ENCODE results near the gene MFAP2. TPM values are rescaled to one million over a fixed set of nuclear protein-coding genes. Genes with fewer than 3 reads are reported as not detected.
A peak's percentile ranks its signal among the peaks of the same experiment; 100 is the strongest.
"Not testable (repeated sequence)": the region's sequence is repeated elsewhere in the genome, so short reads cannot be mapped to it uniquely, and the experiment has no call there.

MFAP2 gene
- total and polyA plus RNA-seq, 4 donors: 18.1 to 168 (median 81.3) TPM

- WGBS (ENCODE audit: insufficient coverage): 100% methylated on average over 1 of the region's 3 CpGs
- H3K27ac ChIP-seq (ENCODE audit: low read depth, low read length): no peak overlapping the region
- H3K9me3 ChIP-seq (ENCODE audit: control insufficient read depth, insufficient read depth, low read length): no peaks in the 10 kb centered on the region
- H3K4me3 ChIP-seq (ENCODE audit: low read depth, low read length): no peak overlapping the region
- H3K36me3 ChIP-seq (ENCODE audit: control insufficient read depth, insufficient read depth, low read length): peaks cover 82% of the 10 kb centered on the region
- no peak for DNase-seq (ENCODE audit: low read depth in 4 of 6, low spot score in 6 of 6)
- H3K4me1 ChIP-seq (ENCODE audit: control insufficient read depth, insufficient read depth, low read length): peaks cover 33% of the 10 kb centered on the region
- no peaks in the 10 kb centered on the region for H3K27me3 ChIP-seq (ENCODE audit: control insufficient read depth, insufficient read depth, low read length)
These were observed 12.0 kb downstream of the MFAP2 start for GRCh38 chr1:16968372-16968771.

GRCh38 chr1:16967962-16968361 is 12.5 kb downstream of the MFAP2 start:
- Histone ChIP-seq H3K4me1 (ENCODE audit: control insufficient read depth, insufficient read depth, low read length) (peaks cover 36% of the 10 kb centered on the region), H3K36me3 (ENCODE audit: control insufficient read depth, insufficient read depth, low read length) (peaks cover 83% of the 10 kb centered on the region), H3K27ac (ENCODE audit: low read depth, low read length) (no peak overlapping the region), H3K27me3 (ENCODE audit: control insufficient read depth, insufficient read depth, low read length) (no peaks in the 10 kb centered on the region), H3K4me3 (ENCODE audit: low read depth, low read length) (no peak overlapping the region), H3K9me3 (ENCODE audit: control insufficient read depth, insufficient read depth, low read length) (no peaks in the 10 kb centered on the region)
- no peak for DNase-seq (ENCODE audit: low read depth in 4 of 6, low spot score in 6 of 6)
- 98% methylated on average over 21 of the region's 21 CpGs for WGBS (ENCODE audit: insufficient coverage)

DNA sequence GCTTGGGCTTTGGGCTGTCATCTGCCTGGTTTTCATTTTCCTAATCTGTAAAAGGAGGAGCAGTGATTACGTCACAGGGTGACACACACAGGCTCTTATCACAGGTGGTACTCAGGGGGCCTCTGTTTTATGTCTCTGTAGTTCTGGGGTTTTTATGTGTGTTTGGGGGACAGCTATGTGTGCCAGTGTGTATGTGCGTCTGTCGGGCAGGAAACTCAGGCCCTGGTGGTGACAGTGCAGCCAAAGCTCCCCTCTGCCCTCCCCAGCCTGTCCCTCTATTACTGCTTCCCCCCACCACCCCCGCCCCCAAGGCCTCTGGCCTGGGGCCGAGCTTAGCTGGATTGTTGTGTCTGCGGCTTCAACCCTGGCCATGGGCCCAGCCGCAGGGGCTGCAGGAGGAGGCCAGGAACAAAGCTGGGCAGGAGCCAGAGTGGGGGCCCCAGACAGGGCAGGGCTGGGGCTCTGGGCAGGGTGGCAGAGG is 13.3 kb downstream of the MFAP2 start:
- Histone ChIP-seq H3K36me3 (ENCODE audit: control insufficient read depth, insufficient read depth, low read length) (peaks cover 78% of the 10 kb centered on the region), H3K4me1 (ENCODE audit: control insufficient read depth, insufficient read depth, low read length) (peaks cover 33% of the 10 kb centered on the region), H3K4me3 (ENCODE audit: low read depth, low read length) (no peak overlapping the region), H3K27ac (ENCODE audit: low read depth, low read length) (no peak overlapping the region), H3K27me3 (ENCODE audit: control insufficient read depth, insufficient read depth, low read length) (no peaks in the 10 kb centered on the region), H3K9me3 (ENCODE audit: control insufficient read depth, insufficient read depth, low read length) (no peaks in the 10 kb centered on the region)
- 15% methylated on average over 4 of the region's 7 CpGs for WGBS (ENCODE audit: insufficient coverage)
- peak; percentile 43 to 94 (median 65) for DNase-seq (ENCODE audit: low read depth in 4 of 6, low spot score in 6 of 6)

GRCh38 chr1:16966282-16966681 is 14.1 kb downstream of the MFAP2 start:
- H3K36me3 ChIP-seq (ENCODE audit: control insufficient read depth, insufficient read depth, low read length): peaks cover 70% of the 10 kb centered on the region
- WGBS (ENCODE audit: insufficient coverage): 98% methylated on average over 22 of the region's 22 CpGs
- no peaks in the 10 kb centered on the region for H3K9me3 ChIP-seq (ENCODE audit: control insufficient read depth, insufficient read depth, low read length)
- no peak for DNase-seq (ENCODE audit: low read depth in 4 of 6, low spot score in 6 of 6)
- no peak overlapping the region for H3K4me3 ChIP-seq (ENCODE audit: low read depth, low read length)
- H3K27ac ChIP-seq (ENCODE audit: low read depth, low read length): no peak overlapping the region
- peaks cover 31% of the 10 kb centered on the region for H3K4me1 ChIP-seq (ENCODE audit: control insufficient read depth, insufficient read depth, low read length)
- H3K27me3 ChIP-seq (ENCODE audit: control insufficient read depth, insufficient read depth, low read length): no peaks in the 10 kb centered on the region

- no peaks in the 10 kb centered on the region for H3K27me3 ChIP-seq (ENCODE audit: control insufficient read depth, insufficient read depth, low read length)
- peaks cover 62% of the 10 kb centered on the region for H3K36me3 ChIP-seq (ENCODE audit: control insufficient read depth, insufficient read depth, low read length)
- H3K4me1 ChIP-seq (ENCODE audit: control insufficient read depth, insufficient read depth, low read length): peaks cover 35% of the 10 kb centered on the region
- DNase-seq (ENCODE audit: low read depth in 4 of 6, low spot score in 6 of 6): no peak
- H3K4me3 ChIP-seq (ENCODE audit: low read depth, low read length): no peak overlapping the region
- 96% methylated on average over 11 of the region's 13 CpGs for WGBS (ENCODE audit: insufficient coverage)
- H3K9me3 ChIP-seq (ENCODE audit: control insufficient read depth, insufficient read depth, low read length): no peaks in the 10 kb centered on the region
- H3K27ac ChIP-seq (ENCODE audit: low read depth, low read length): no peak overlapping the region
These were observed 14.8 kb downstream of the MFAP2 start for GRCh38 chr1:16965486-16966067.

GRCh38 chr1:16964169-16964568 is 16.3 kb downstream of the MFAP2 start:
- H3K9me3 ChIP-seq (ENCODE audit: control insufficient read depth, insufficient read depth, low read length); H3K27ac ChIP-seq (ENCODE audit: low read depth, low read length); H3K27me3 ChIP-seq (ENCODE audit: control insufficient read depth, insufficient read depth, low read length); H3K4me3 ChIP-seq (ENCODE audit: low read depth, low read length); DNase-seq (ENCODE audit: low read depth in 4 of 6, low spot score in 6 of 6): not testable (repeated sequence)
- Histone ChIP-seq H3K4me1 (ENCODE audit: control insufficient read depth, insufficient read depth, low read length) (peaks cover 35% of the 10 kb centered on the region), H3K36me3 (ENCODE audit: control insufficient read depth, insufficient read depth, low read length) (peaks cover 54% of the 10 kb centered on the region)
- WGBS (ENCODE audit: insufficient coverage): 94% methylated on average over 2 of the region's 4 CpGs

- 76% methylated on average over 12 of the region's 14 CpGs for WGBS (ENCODE audit: insufficient coverage)
- Histone ChIP-seq H3K4me1 (ENCODE audit: control insufficient read depth, insufficient read depth, low read length) (peaks cover 18% of the 10 kb centered on the region), H3K27ac (ENCODE audit: low read depth, low read length) (no peak overlapping the region), H3K9me3 (ENCODE audit: control insufficient read depth, insufficient read depth, low read length) (no peaks in the 10 kb centered on the region), H3K4me3 (ENCODE audit: low read depth, low read length) (peak overlapping the region; percentile 24), H3K36me3 (ENCODE audit: control insufficient read depth, insufficient read depth, low read length) (peaks cover 49% of the 10 kb centered on the region), H3K27me3 (ENCODE audit: control insufficient read depth, insufficient read depth, low read length) (no peaks in the 10 kb centered on the region)
- DNase-seq (ENCODE audit: low read depth in 4 of 6, low spot score in 6 of 6): no peak
These were observed 18.9 kb downstream of the MFAP2 start for GRCh38 chr1:16961297-16962133.

DNA sequence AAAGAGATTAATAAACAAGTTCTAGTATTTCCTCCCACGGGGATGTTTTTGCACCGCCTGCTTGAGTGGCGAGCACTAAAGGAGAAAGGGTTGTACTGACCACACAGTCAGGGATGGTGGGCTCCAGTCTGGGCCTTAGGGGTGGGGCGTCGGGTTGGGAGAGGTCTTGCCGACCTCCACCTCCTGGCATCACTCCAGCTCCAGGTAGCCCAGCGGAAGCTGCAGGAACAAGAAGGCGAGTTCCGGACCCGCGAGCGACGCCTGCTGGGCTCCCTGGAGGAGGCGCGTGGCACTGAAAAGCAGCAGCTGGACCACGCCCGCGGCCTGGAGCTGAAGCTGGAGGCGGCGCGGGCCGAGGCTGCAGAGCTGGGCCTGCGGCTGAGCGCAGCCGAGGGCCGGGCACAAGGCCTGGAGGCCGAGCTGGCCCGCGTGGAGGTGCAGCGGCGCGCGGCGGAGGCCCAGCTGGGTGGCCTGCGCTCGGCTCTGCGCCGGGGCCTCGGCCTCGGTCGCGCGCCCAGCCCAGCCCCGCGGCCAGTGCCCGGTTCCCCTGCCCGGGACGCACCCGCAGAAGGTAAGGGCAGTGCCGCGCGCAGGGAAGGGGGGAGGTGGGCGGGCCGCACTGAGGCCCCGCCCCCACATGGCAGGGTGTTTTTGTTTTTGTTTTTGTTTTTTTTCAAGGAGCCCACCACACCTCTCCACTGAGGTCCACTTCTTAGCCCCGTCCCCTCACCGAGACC is 19.7 kb downstream of the MFAP2 start:
- 5% methylated on average over 48 of the region's 57 CpGs for WGBS (ENCODE audit: insufficient coverage)

GRCh38 chr1:16958475-16958874 is 21.9 kb downstream of the MFAP2 start:
- peaks cover 55% of the 10 kb centered on the region for H3K36me3 ChIP-seq (ENCODE audit: control insufficient read depth, insufficient read depth, low read length)
- WGBS (ENCODE audit: insufficient coverage): 94% methylated on average over 11 of the region's 12 CpGs
- peaks cover 16% of the 10 kb centered on the region for H3K4me1 ChIP-seq (ENCODE audit: control insufficient read depth, insufficient read depth, low read length)
- H3K27ac ChIP-seq (ENCODE audit: low read depth, low read length): no peak overlapping the region
- no peak for DNase-seq (ENCODE audit: low read depth in 4 of 6, low spot score in 6 of 6)
- H3K4me3 ChIP-seq (ENCODE audit: low read depth, low read length): no peak overlapping the region
- H3K27me3 ChIP-seq (ENCODE audit: control insufficient read depth, insufficient read depth, low read length): no peaks in the 10 kb centered on the region
- H3K9me3 ChIP-seq (ENCODE audit: control insufficient read depth, insufficient read depth, low read length): no peaks in the 10 kb centered on the region

More for the DNA sequence above, 19.7 kb downstream of the MFAP2 start:
- no peaks in the 10 kb centered on the region for H3K27me3 ChIP-seq (ENCODE audit: control insufficient read depth, insufficient read depth, low read length)
- no peak overlapping the region for H3K27ac ChIP-seq (ENCODE audit: low read depth, low read length)
- H3K4me3 ChIP-seq (ENCODE audit: low read depth, low read length): peak overlapping the region; percentile 29
- H3K36me3 ChIP-seq (ENCODE audit: control insufficient read depth, insufficient read depth, low read length): peaks cover 46% of the 10 kb centered on the region
- no peaks in the 10 kb centered on the region for H3K9me3 ChIP-seq (ENCODE audit: control insufficient read depth, insufficient read depth, low read length)
- peaks cover 16% of the 10 kb centered on the region for H3K4me1 ChIP-seq (ENCODE audit: control insufficient read depth, insufficient read depth, low read length)
- DNase-seq (ENCODE audit: low read depth in 4 of 6, low spot score in 6 of 6): peak in 4 of 6 donors; percentile 43 to 92 (median 66)
